H1 (cell line): Measurements from ENCODE around the gene C15orf39. TPM values are rescaled to one million over a fixed set of nuclear protein-coding genes. Genes with fewer than 3 reads are reported as not detected.

Experiments
- CTCF ChIA-PET: fragments of 300-600 bp; sonication (Branson Sonifier 250); formaldehyde crosslinking; loops from one replicate; lab custom pipeline; 2021; ENCODE audit not compliant: partially characterized antibody; lab: Charles Lee
- POLR2A ChIA-PET: fragments of 300-600 bp; sonication (Branson Sonifier 250); formaldehyde crosslinking; loops from one replicate; lab custom pipeline; 2021; ENCODE audit warnings: inconsistent platforms; ENCODE audit not compliant: partially characterized antibody; lab: Charles Lee
- DNase-seq, 2 experiments: peaks; one replicate each; pipeline versions ENCODE4 v3.0.0 to v3.0.0-alpha.2; 2010 to 2022; ENCODE audit warnings: low spot score in 2 of 2, low read depth in 1 of 2, mixed read lengths in 1 of 2
- FAIRE-seq: peaks from 2 replicates; lab custom pipeline; 2011; peaks lifted over from hg19 to GRCh38; lab: Jason Lieb, UNC
- H2AFZ ChIP-seq: 2 replicates; pipeline ENCODE4 v1.8.1; 2012; ENCODE audit warnings: low read length, inconsistent platforms
- H2AK5ac ChIP-seq: 2 replicates; pipeline ENCODE4 v1.6.1; 2013; ENCODE audit warnings: low read depth, low read length
- H2BK120ac ChIP-seq: replicated peaks from 2 replicates; pipeline ENCODE3; 2013; ENCODE audit warnings: low read depth, low read length, inconsistent platforms
- H2BK12ac ChIP-seq: 2 replicates; pipeline ENCODE4 v1.6.1; 2013; ENCODE audit warnings: low read depth, low read length
- H2BK15ac ChIP-seq: 2 replicates; pipeline ENCODE4 v1.6.1; 2013; ENCODE audit warnings: low read length
- H2BK20ac ChIP-seq: 2 replicates; pipeline ENCODE4 v1.6.1; 2013; ENCODE audit warnings: low read length
- H2BK5ac ChIP-seq: 2 replicates; pipeline ENCODE4 v1.6.1; 2013; ENCODE audit warnings: low read depth, low read length
- H3K14ac ChIP-seq: 2 replicates; pipeline ENCODE4 v1.6.1; 2013; ENCODE audit warnings: inconsistent platforms; ENCODE audit not compliant: insufficient read length
- H3K18ac ChIP-seq: 2 replicates; pipeline ENCODE4 v1.6.1; 2013; ENCODE audit warnings: low read length; ENCODE audit errors: extremely low read depth
- H3K23ac ChIP-seq: 2 replicates; pipeline ENCODE4 v1.6.1; 2013; ENCODE audit warnings: inconsistent platforms; ENCODE audit not compliant: insufficient read length
- H3K23me2 ChIP-seq: 2 replicates; pipeline ENCODE4 v1.6.1; 2013; ENCODE audit warnings: low read depth, low read length
- H3K27ac ChIP-seq: 2 replicates; pipeline ENCODE4 v1.6.1; 2011; ENCODE audit warnings: low read depth, low read length, inconsistent platforms
- H3K27me3 ChIP-seq, 4 experiments: replicated peaks in 1 of 4; 1 replicate in 1 of 4; 2 replicates in 3 of 4; pipeline versions ENCODE4 v1.6.1 to v1.8.1; 2011 to 2013; ENCODE audit warnings: low read length in 3 of 4, mild to moderate bottlenecking in 3 of 4, inconsistent platforms in 2 of 4, mixed read lengths in 2 of 4, moderate library complexity in 1 of 4; ENCODE audit not compliant: control insufficient read depth in 3 of 4, insufficient read depth in 3 of 4; ENCODE audit errors: extremely low read depth in 1 of 4
- H3K36me3 ChIP-seq, 4 experiments: 2 replicates each; pipeline versions ENCODE4 v1.6.1 to v1.8.1; 2011 to 2013; ENCODE audit warnings: mild to moderate bottlenecking in 4 of 4, low read length in 3 of 4, moderate library complexity in 2 of 4, control low read depth in 1 of 4, inconsistent platforms in 1 of 4; ENCODE audit not compliant: insufficient read depth in 4 of 4, control insufficient read depth in 2 of 4
- H3K4ac ChIP-seq: replicated peaks from 2 replicates; pipeline ENCODE3; 2013; ENCODE audit warnings: low read length, low read depth, mixed read lengths, inconsistent platforms; ENCODE audit not compliant: insufficient read length
- H3K4me1 ChIP-seq, 4 experiments: replicated peaks in 1 of 4; 1 replicate in 1 of 4; 2 replicates in 3 of 4; pipeline versions ENCODE4 v1.6.1 to v1.8.1; 2011 to 2013; ENCODE audit warnings: low read length in 3 of 4, inconsistent platforms in 2 of 4, mixed read lengths in 1 of 4; ENCODE audit not compliant: insufficient read depth in 4 of 4, control insufficient read depth in 3 of 4
- H3K4me2 ChIP-seq, 2 experiments: 2 replicates each; pipeline versions ENCODE4 v1.6.1 to v1.8.1; 2011 to 2013; ENCODE audit warnings: low read depth in 2 of 2, low read length in 2 of 2, control low read depth in 1 of 2, inconsistent platforms in 1 of 2, mild to moderate bottlenecking in 1 of 2; ENCODE audit not compliant: insufficient read depth in 1 of 2
- H3K4me3 ChIP-seq, 4 experiments: fragments of 200-600, 300-600 bp in 1 of 4; sonication (generic), shearing (Covaris generic), sonication (Bioruptor Twin) in 1 of 4; 2 replicates each; pipeline versions ENCODE4 v1.5.1 to v1.8.1; 2011 to 2016; ENCODE audit warnings: low read length in 4 of 4, low read depth in 3 of 4, control low read depth in 2 of 4, inconsistent platforms in 2 of 4, mild to moderate bottlenecking in 2 of 4, mixed read lengths in 1 of 4, moderate library complexity in 1 of 4; ENCODE audit not compliant: insufficient read depth in 2 of 4; ENCODE audit errors: extremely low read depth in 1 of 4
- H3K56ac ChIP-seq: replicated peaks from 2 replicates; pipeline ENCODE3; 2013; ENCODE audit warnings: low read depth, mild to moderate bottlenecking, mixed read lengths, low read length, inconsistent platforms; ENCODE audit not compliant: insufficient read length
- H3K79me1 ChIP-seq: 2 replicates; pipeline ENCODE4 v1.6.1; 2013; ENCODE audit warnings: low read depth, low read length, control low read depth
- H3K79me2 ChIP-seq, 2 experiments: 2 replicates each; pipeline versions ENCODE4 v1.6.1 to v1.8.1; 2012 to 2013; ENCODE audit warnings: low read length in 2 of 2, mild to moderate bottlenecking in 2 of 2, inconsistent platforms in 1 of 2; ENCODE audit not compliant: insufficient read depth in 2 of 2, control insufficient read depth in 1 of 2
- H3K9ac ChIP-seq, 4 experiments: replicated peaks in 1 of 4; 1 replicate in 1 of 4; 2 replicates in 3 of 4; pipeline versions ENCODE4 v1.6.1 to v1.8.1; 2011 to 2013; ENCODE audit warnings: low read depth in 3 of 4, low read length in 3 of 4, control low read depth in 2 of 4, mild to moderate bottlenecking in 2 of 4, moderate library complexity in 2 of 4, inconsistent platforms in 1 of 4; ENCODE audit errors: extremely low read depth in 1 of 4
- H3K9me3 ChIP-seq, 2 experiments: 2 replicates each; pipeline versions ENCODE4 v1.6.1 to v1.8.1; 2012 to 2013; ENCODE audit warnings: mild to moderate bottlenecking in 2 of 2, moderate library complexity in 2 of 2, control low read depth in 1 of 2, inconsistent platforms in 1 of 2, low read depth in 1 of 2, low read length in 1 of 2, mixed read lengths in 1 of 2; ENCODE audit not compliant: insufficient read depth in 2 of 2
- H4K20me1 ChIP-seq, 2 experiments: replicated peaks in 1 of 2; 2 replicates each; pipeline versions ENCODE3 to v1.8.1; 2011 to 2013; ENCODE audit warnings: inconsistent platforms in 2 of 2, low read length in 2 of 2, mild to moderate bottlenecking in 1 of 2; ENCODE audit not compliant: insufficient read depth in 2 of 2, control insufficient read depth in 1 of 2
- H4K5ac ChIP-seq: 2 replicates; pipeline ENCODE4 v1.6.1; 2013; ENCODE audit warnings: low read length, low read depth, mixed read lengths, inconsistent platforms; ENCODE audit not compliant: insufficient read length
- H4K8ac ChIP-seq: 2 replicates; pipeline ENCODE4 v1.8.0; 2013; ENCODE audit warnings: mild to moderate bottlenecking, moderate library complexity, low read length, inconsistent platforms; ENCODE audit not compliant: insufficient read depth; ENCODE audit errors: extremely low read depth
- H4K91ac ChIP-seq: replicated peaks from 2 replicates; pipeline ENCODE3; 2013; ENCODE audit warnings: low read length, mixed read lengths, inconsistent platforms; ENCODE audit not compliant: insufficient read length
- CHD1 ChIP-seq: IDR thresholded peaks from 2 replicates; pipeline ENCODE4 v1.6.1; 2012; ENCODE audit warnings: low read depth, low read length, improper control_type of control experiment
- EP300 ChIP-seq, 2 experiments: IDR thresholded peaks; 1 replicate in 1 of 2; 2 replicates in 1 of 2; pipeline ENCODE4 v1.6.1; 2011 to 2012; ENCODE audit warnings: low read depth in 2 of 2, low read length in 2 of 2, mild to moderate bottlenecking in 2 of 2, borderline replicate concordance in 1 of 2, inconsistent platforms in 1 of 2, moderate library complexity in 1 of 2
- GABPA ChIP-seq: IDR thresholded peaks from 2 replicates; pipeline ENCODE4 v1.6.1; 2011; ENCODE audit warnings: mild to moderate bottlenecking, low read length, moderate library complexity, borderline replicate concordance; ENCODE audit not compliant: insufficient read depth
- KDM1A ChIP-seq: fragments of 200-600, 300-600 bp; sonication (generic); IDR thresholded peaks from 2 replicates; pipeline ENCODE4 v1.7.1; 2016; ENCODE audit warnings: mild to moderate bottlenecking, low read length, borderline replicate concordance
- KDM4A ChIP-seq: IDR thresholded peaks from one replicate; pipeline ENCODE4 v1.7.1; 2012; ENCODE audit warnings: low read depth, mild to moderate bottlenecking, moderate library complexity, low read length, inconsistent platforms; ENCODE audit not compliant: severe bottlenecking
- POLR2AphosphoS5 ChIP-seq: IDR thresholded peaks from 2 replicates; pipeline ENCODE4 v1.6.1; 2011; ENCODE audit warnings: low read depth, low read length
- SAP30 ChIP-seq: fragments of 300-600 bp; sonication (generic); IDR thresholded peaks from 2 replicates; pipeline ENCODE4 v1.7.1; 2012; ENCODE audit warnings: low read length, moderate library complexity, mild to moderate bottlenecking, inconsistent platforms; ENCODE audit not compliant: insufficient read depth, insufficient replicate concordance
- SP1 ChIP-seq: IDR thresholded peaks from 2 replicates; pipeline ENCODE4 v1.6.1; 2011; ENCODE audit warnings: low read depth, low read length
- SP2 ChIP-seq: IDR thresholded peaks from 2 replicates; pipeline ENCODE4 v1.6.1; 2012; ENCODE audit warnings: mild to moderate bottlenecking, low read length, inconsistent platforms
- TEAD4 ChIP-seq: IDR thresholded peaks from 2 replicates; pipeline ENCODE4 v1.6.1; 2012; ENCODE audit warnings: low read depth, low read length, inconsistent platforms, mixed read lengths
- WGBS, 2 experiments: shearing (Covaris generic) in 1 of 2; methylation state at CpG; one replicate each; pipeline versions ENCODE4 v1.1.6 to v1.1.7; 2013 to 2015; ENCODE audit warnings: low lambda C conversion rate in 2 of 2, mixed read lengths in 2 of 2, inconsistent platforms in 1 of 2, low coverage in 1 of 2, missing lambda C conversion rate in 1 of 2; ENCODE audit not compliant: insufficient replicate concordance in 2 of 2, insufficient coverage in 1 of 2, insufficient read length in 1 of 2; ENCODE audit errors: extremely low coverage in 1 of 2, missing lambda C conversion rate in 1 of 2; 5-methylcytosine and 5-hydroxymethylcytosine counted together
- polyA plus RNA-seq, 7 experiments: library from polyadenylated mRNA; depleted of rRNA in 3 of 7; stranded (reverse) in 5 of 7; unstranded in 2 of 7; fragments of >200 nt in 5 of 7; fragments of 200-250 nt in 2 of 7; gene quantifications; 1 replicate in 5 of 7; 2 replicates in 1 of 7; 4 replicates in 1 of 7; pipeline versions ENCODE4 v1.2.1 to v1.2.3, GENCODE V29; 2011 to 2013; ENCODE audit warnings: missing spikeins in 2 of 7, mixed read lengths in 2 of 7
- total RNA-seq: library from RNA; stranded (reverse); fragmentation: NEBNext Ultra II Directional; extraction: Animal tissue kit (Norgen Biotek cat#: 25700); gene quantifications from 2 replicates; pipeline ENCODE4 v1.2.1, GENCODE V29; 2021

C15orf39 gene
- total and polyA plus RNA-seq, 2 of the 8 experiments (the other 6 are each of a cell fraction or from before 2014, with no cell fraction given), result 13.8 to 38.5 TPM

DNA sequence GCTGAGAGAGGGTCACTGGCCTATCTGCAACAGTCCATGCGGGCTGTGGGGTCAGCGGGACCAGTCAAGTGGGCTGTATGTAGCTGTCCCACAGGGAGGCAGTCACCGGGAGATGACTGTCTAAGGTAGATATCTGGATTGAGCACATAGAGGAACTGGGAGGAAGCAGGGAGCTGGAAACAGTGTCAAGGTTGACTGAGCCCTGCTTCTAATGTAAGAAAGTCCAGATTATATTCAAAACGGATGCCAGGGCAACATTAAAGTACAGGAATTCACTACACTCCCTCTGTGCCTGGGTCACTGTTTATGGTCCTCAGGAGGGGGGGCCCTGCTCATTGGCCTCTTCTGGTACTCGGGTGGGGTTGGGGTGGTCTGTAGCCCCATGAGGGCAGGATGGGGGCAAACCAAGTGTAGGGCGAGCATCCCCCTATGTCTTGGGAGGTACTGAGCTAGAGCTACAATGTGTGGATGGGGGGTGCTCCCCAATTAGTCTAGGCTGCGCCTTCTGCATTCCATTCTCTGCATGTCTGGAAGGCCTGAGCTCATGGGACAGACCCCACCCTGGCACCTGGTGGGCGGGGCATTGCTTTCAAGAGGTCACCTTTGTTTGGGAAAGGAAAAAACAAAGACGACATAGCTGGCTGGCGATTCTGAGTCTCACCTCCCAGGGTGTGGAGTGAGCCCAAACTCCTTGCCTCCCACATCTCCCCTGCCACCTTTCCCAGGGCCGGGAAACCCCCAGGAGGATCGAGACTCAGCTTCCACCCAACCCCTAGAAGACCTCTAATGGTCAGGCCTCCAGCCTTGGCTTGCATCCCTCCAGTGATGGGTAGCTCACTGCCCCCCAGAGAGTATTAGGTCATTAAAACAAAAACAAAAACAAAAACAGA is 45.1 kb upstream of the C15orf39 start:
- Histone ChIP-seq H2BK15ac (peak overlapping the region; percentile 92), H3K56ac (no peak overlapping the region), H2BK12ac (0 out of 2 replicates have a peak overlapping the region, but pooled peaks have one; percentile 55), H3K14ac (no peak overlapping the region), H3K9me3 (no peaks in the 10 kb centered on the region), H4K20me1 (no peaks in the 10 kb centered on the region), H3K4ac (no peak overlapping the region), H3K4me3 (no peak overlapping the region), H3K79me2 (no peaks in the 10 kb centered on the region), H2AK5ac (0 out of 2 replicates have a peak overlapping the region, but pooled peaks have one; percentile 90), H3K23me2 (no peaks in the 10 kb centered on the region), H2BK20ac (0 out of 2 replicates have a peak overlapping the region, but pooled peaks have one; percentile 75), H3K4me1 (peaks cover 0 to 11% (median 6%) of the 10 kb centered on the region in 4 experiments; a peak in 6 of 7 replicates), H3K18ac (0 out of 2 replicates have a peak overlapping the region, but pooled peaks have one; percentile 72), H2BK120ac (no peak overlapping the region), H4K91ac (peak overlapping the region; percentile 18), H4K5ac (peak overlapping the region; percentile 64), H3K27me3 (no peaks in the 10 kb centered on the region), H3K36me3 (no peaks in the 10 kb centered on the region), H4K8ac (peak overlapping the region; percentile 82; the same call in 1 of the 2 replicates), H3K23ac (no peak overlapping the region), H3K79me1 (no peaks in the 10 kb centered on the region), H2AFZ (no peak overlapping the region), H3K27ac (no peak overlapping the region), H3K4me2 (peak overlapping the region in 1 of 2 experiments; percentile 0; a peak in 2 of 4 replicates), H3K9ac (no peak overlapping the region), H2BK5ac (peak overlapping the region; percentile 61; the same call in 1 of the 2 replicates)
- peak; percentile 33 to 61 for DNase-seq
- ChIA-PET POLR2A (interaction anchor here (0.7 to 1.5 kb wide), 3 partner anchors 10 to 86 kb away, joined by 3 to 4 read pairs (median 3); partner anchors contain the start of gene C15orf39), CTCF (interaction anchor here (0.5 to 3.7 kb wide), 10 partner anchors 9 to 346 kb away, joined by 3 to 15 read pairs (median 4); partner anchors contain the start of gene C15orf39)
- 77% methylated on average over 11 of the region's 12 CpGs; no CpG with 5 or more reads in 1 of the 2 experiments for WGBS, 2 experiments
- FAIRE-seq, result no peak
- TF ChIP-seq KDM1A (peak; percentile 70; the same call in 1 of the 2 replicates), GABPA (no peak), CHD1 (no peak), TEAD4 (peak; percentile 37; the same call in 1 of the 2 replicates), SP1 (0 out of 2 replicates have a peak, but pooled peaks have one; percentile 17), SAP30 (no peak), SP2 (no peak), KDM4A (no peak), POLR2AphosphoS5 (no peak), EP300 (IDR thresholded peaks at IDR 0.05; ENCODE audit: borderline replicate concordance in 1 of 2, low read depth in 2 of 2, low read length in 2 of 2) (no peak)
